K562 (cell line): ENCODE data around the gene MAB21L2. TPM values are rescaled to one million over a fixed set of nuclear protein-coding genes. Genes with fewer than 3 reads are reported as not detected.

Experiments
- ARNT ChIP-seq, 2 experiments: fragments of 450-650 bp; IDR thresholded peaks; 2 replicates each; pipeline ENCODE4 v1.6.1; 2016; ENCODE audit warnings: mild to moderate bottlenecking in 1 of 2
- ATF1 ChIP-seq, 2 experiments: fragments of 450-650 bp in 1 of 2; IDR thresholded peaks; 2 replicates each; pipeline ENCODE4 v1.6.1; 2016; ENCODE audit warnings: missing compliant biosample characterization in 1 of 2, missing genetic modification characterization in 1 of 2
- C11orf30 ChIP-seq: fragments of 450-650 bp; IDR thresholded peaks from 2 replicates; pipeline ENCODE4 v1.6.1; 2016; ENCODE audit warnings: low read depth, mild to moderate bottlenecking
- GABPB2 ChIP-seq: fragments of 250-450 bp; sonication (Bioruptor Pico); conservative IDR thresholded peaks from 2 replicates; pipeline ENCODE4 v1.5.1; 2021; ENCODE audit warnings: mild to moderate bottlenecking
- GTF2F1 ChIP-seq: IDR thresholded peaks from 2 replicates; pipeline ENCODE4 v1.6.1; 2011; ENCODE audit warnings: low read depth, low read length, improper control_type of control experiment
- MCM5 ChIP-seq: fragments of 450-650 bp; IDR thresholded peaks from 2 replicates; pipeline ENCODE4 v1.6.1; 2016; ENCODE audit warnings: low read depth
- MEF2A ChIP-seq: IDR thresholded peaks from 2 replicates; pipeline ENCODE4 v1.6.1; 2011; ENCODE audit warnings: low read depth, mild to moderate bottlenecking, low read length, moderate library complexity; ENCODE audit not compliant: control insufficient read depth
- MLLT1 ChIP-seq, 2 experiments: fragments of 450-650 bp; IDR thresholded peaks; 2 replicates each; pipeline ENCODE4 v1.6.1; 2016
- MNT ChIP-seq, 2 experiments: fragments of 450-650 bp; conservative IDR thresholded peaks; 2 replicates each; pipeline ENCODE4 v1.6.1; 2017; ENCODE audit warnings: mild to moderate bottlenecking in 2 of 2, moderate library complexity in 2 of 2
- NFIC ChIP-seq: fragments of 450-650 bp; IDR thresholded peaks from 2 replicates; pipeline ENCODE4 v1.6.1; 2017; ENCODE audit warnings: mild to moderate bottlenecking, inconsistent platforms
- SMAD2 ChIP-seq: fragments of 150-350 bp; IDR thresholded peaks from 2 replicates; pipeline ENCODE4 v1.6.1; 2014; ENCODE audit warnings: low read depth, mild to moderate bottlenecking, low read length
- SNRNP70 ChIP-seq: fragments of 200-400 bp; formaldehyde crosslinking; optimal IDR thresholded peaks from 2 replicates; pipeline ENCODE3; 2017; ENCODE audit warnings: low read depth, low read length
- SOX6 ChIP-seq: fragments of 450-650 bp; IDR thresholded peaks from 2 replicates; pipeline ENCODE4 v1.6.1; 2014; ENCODE audit warnings: mild to moderate bottlenecking
- ZEB2 ChIP-seq: fragments of 450-650 bp; IDR thresholded peaks from 2 replicates; pipeline ENCODE4 v1.6.1; 2016
- ZNF175 ChIP-seq: fragments of 200-800 bp; sonication (Bioruptor generic); IDR thresholded peaks from 2 replicates; pipeline ENCODE4 v1.6.1; 2016; ENCODE audit warnings: low read depth, mild to moderate bottlenecking, missing genetic modification characterization, missing compliant biosample characterization
- ZNF263 ChIP-seq: sonication (generic); formaldehyde crosslinking; IDR thresholded peaks from 2 replicates; pipeline ENCODE4 v1.8.0; 2022; ENCODE audit warnings: mild to moderate bottlenecking, missing genetic modification reagents, borderline replicate concordance
- ZNF696 ChIP-seq: fragments of 250-450 bp; sonication (Bioruptor Pico); conservative IDR thresholded peaks from 2 replicates; pipeline ENCODE4 v1.4.0; 2020; ENCODE audit warnings: mild to moderate bottlenecking, moderate library complexity
- ZSCAN32 ChIP-seq: fragments of 450-650 bp; formaldehyde crosslinking; IDR thresholded peaks from 2 replicates; pipeline ENCODE4 v1.4.0; 2020; ENCODE audit warnings: mild to moderate bottlenecking, moderate library complexity
- polyA plus RNA-seq, 8 experiments: library from polyadenylated mRNA; depleted of rRNA in 4 of 8; stranded (reverse) in 5 of 8; unstranded in 3 of 8; fragments of >200 nt; fragmentation: Nextera tagmentation in 2 of 8; fragmentation: Illumina TruSeq in 1 of 8; extraction: Ambion mirVana in 2 of 8; extraction: Trizol in 1 of 8; gene quantifications; 2 replicates each; pipeline versions ENCODE4 v1.2.1 to v1.2.3, GENCODE V29; 2011 to 2014; ENCODE audit warnings: inconsistent platforms in 1 of 8, missing spikeins in 1 of 8
- total RNA-seq, 7 experiments: library from RNA; depleted of rRNA in 6 of 7; stranded (reverse); fragments of >200 nt in 6 of 7; fragmentation: Illumina TruSeq in 2 of 7; extraction: Trizol in 2 of 7; gene quantifications; 2 replicates each; pipeline versions ENCODE4 v1.2.1 to v1.2.3, GENCODE V29; 2011 to 2021; ENCODE audit warnings: low replicate concordance in 1 of 7
- TF ChIP-seq, protein P1 (sequence below): fragments of 250-450 bp; sonication (Bioruptor Pico); IDR thresholded peaks from 2 replicates; pipeline ENCODE4 v1.8.0; 2022; ENCODE audit warnings: inconsistent platforms, mild to moderate bottlenecking, moderate library complexity, borderline replicate concordance
- TF ChIP-seq, protein P2 (sequence below): fragments of 450-650 bp; formaldehyde crosslinking; IDR thresholded peaks from 2 replicates; pipeline ENCODE4 v1.4.0; 2020; ENCODE audit warnings: mild to moderate bottlenecking
- TF ChIP-seq, protein P3 (sequence below): fragments of 450-650 bp; IDR thresholded peaks from 2 replicates; pipeline ENCODE4 v1.6.1; 2016
- TF ChIP-seq, protein P4 (sequence below): fragments of 450-650 bp; formaldehyde crosslinking; IDR thresholded peaks from 2 replicates; pipeline ENCODE4 v1.4.0; 2022; ENCODE audit warnings: missing genetic modification characterization

The MAB21L2 gene
- total and polyA plus RNA-seq, 9 of the 15 experiments (the other 6 are each of a cell fraction or from before 2014, with no cell fraction given) = not detected

- no peak for TF ChIP-seq GABPB2
- TF ChIP-seq ZNF175 (CRISPR knock-in tag) = no peak
- TF ChIP-seq, protein P1, sequence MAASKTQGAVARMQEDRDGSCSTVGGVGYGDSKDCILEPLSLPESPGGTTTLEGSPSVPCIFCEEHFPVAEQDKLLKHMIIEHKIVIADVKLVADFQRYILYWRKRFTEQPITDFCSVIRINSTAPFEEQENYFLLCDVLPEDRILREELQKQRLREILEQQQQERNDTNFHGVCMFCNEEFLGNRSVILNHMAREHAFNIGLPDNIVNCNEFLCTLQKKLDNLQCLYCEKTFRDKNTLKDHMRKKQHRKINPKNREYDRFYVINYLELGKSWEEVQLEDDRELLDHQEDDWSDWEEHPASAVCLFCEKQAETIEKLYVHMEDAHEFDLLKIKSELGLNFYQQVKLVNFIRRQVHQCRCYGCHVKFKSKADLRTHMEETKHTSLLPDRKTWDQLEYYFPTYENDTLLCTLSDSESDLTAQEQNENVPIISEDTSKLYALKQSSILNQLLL (CRISPR knock-in tag) = no peak
- TF ChIP-seq, protein P2, sequence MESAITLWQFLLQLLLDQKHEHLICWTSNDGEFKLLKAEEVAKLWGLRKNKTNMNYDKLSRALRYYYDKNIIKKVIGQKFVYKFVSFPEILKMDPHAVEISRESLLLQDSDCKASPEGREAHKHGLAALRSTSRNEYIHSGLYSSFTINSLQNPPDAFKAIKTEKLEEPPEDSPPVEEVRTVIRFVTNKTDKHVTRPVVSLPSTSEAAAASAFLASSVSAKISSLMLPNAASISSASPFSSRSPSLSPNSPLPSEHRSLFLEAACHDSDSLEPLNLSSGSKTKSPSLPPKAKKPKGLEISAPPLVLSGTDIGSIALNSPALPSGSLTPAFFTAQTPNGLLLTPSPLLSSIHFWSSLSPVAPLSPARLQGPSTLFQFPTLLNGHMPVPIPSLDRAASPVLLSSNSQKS = no peak
- TF ChIP-seq MEF2A = no peak
- no peak for TF ChIP-seq C11orf30
- TF ChIP-seq, protein P3, sequence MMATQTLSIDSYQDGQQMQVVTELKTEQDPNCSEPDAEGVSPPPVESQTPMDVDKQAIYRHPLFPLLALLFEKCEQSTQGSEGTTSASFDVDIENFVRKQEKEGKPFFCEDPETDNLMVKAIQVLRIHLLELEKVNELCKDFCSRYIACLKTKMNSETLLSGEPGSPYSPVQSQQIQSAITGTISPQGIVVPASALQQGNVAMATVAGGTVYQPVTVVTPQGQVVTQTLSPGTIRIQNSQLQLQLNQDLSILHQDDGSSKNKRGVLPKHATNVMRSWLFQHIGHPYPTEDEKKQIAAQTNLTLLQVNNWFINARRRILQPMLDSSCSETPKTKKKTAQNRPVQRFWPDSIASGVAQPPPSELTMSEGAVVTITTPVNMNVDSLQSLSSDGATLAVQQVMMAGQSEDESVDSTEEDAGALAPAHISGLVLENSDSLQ = 0 out of 2 replicates have a peak, but pooled peaks have one; percentile 7
- TF ChIP-seq NFIC = no peak
- no peak for TF ChIP-seq GTF2F1
- TF ChIP-seq, protein P4, sequence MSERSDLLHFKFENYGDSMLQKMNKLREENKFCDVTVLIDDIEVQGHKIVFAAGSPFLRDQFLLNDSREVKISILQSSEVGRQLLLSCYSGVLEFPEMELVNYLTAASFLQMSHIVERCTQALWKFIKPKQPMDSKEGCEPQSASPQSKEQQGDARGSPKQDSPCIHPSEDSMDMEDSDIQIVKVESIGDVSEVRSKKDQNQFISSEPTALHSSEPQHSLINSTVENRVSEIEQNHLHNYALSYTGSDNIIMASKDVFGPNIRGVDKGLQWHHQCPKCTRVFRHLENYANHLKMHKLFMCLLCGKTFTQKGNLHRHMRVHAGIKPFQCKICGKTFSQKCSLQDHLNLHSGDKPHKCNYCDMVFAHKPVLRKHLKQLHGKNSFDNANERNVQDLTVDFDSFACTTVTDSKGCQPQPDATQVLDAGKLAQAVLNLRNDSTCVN (CRISPR knock-in tag) = no peak
- TF ChIP-seq MLLT1 (IDR thresholded peaks at IDR 0.05) = 0 out of 4 replicates have a peak, but pooled peaks of 1 of the 2 experiments have one; percentile 43
- no peak for TF ChIP-seq SNRNP70
- no peak for TF ChIP-seq ZNF696
- TF ChIP-seq ATF1 (CRISPR knock-in tag; IDR thresholded peaks at IDR 0.05) = no peak
- no peak for TF ChIP-seq ATF1 (tag; IDR thresholded peaks at IDR 0.05)
- no peak for TF ChIP-seq MNT (conservative IDR thresholded peaks at IDR 0.05)
- TF ChIP-seq ZNF263 = no peak
- 0 out of 4 replicates have a peak, but pooled peaks of 1 of the 2 experiments have one; percentile 21 for TF ChIP-seq ARNT (IDR thresholded peaks at IDR 0.05)
- no peak for TF ChIP-seq ZEB2
- no peak for TF ChIP-seq SMAD2
- no peak for TF ChIP-seq MCM5
- no peak for TF ChIP-seq ZSCAN32 (CRISPR knock-in tag)
- peak; percentile 37; the same call in 1 of the 2 replicates for TF ChIP-seq SOX6
Observed at GRCh38 chr4:150547154-150547838, 34.7 kb upstream of the MAB21L2 start (continued).
